Suprapubic skin (tissue), 4 donors: Measurements from ENCODE around the gene FASN.

Source experiments
- CTCF ChIP-seq, 2 donors: fragments of 200-600 bp in 1 of 2; fragments of 450-650 bp in 1 of 2; sonication (generic) in 1 of 2; IDR thresholded peaks; one replicate each; pipeline ENCODE4 v1.5.1; 2016 to 2019; ENCODE audit warnings: antibody characterized with exemption in 2 of 2, mild to moderate bottlenecking in 1 of 2, moderate library complexity in 1 of 2
- EP300 ChIP-seq: sonication (generic); formaldehyde crosslinking; IDR thresholded peaks from one replicate; pipeline ENCODE4 v1.6.1; 2017; ENCODE audit warnings: antibody characterized with exemption
- POLR2A ChIP-seq, 2 donors: fragments of 450-650 bp; IDR thresholded peaks; one replicate each; pipeline ENCODE4 v1.6.1; 2017; ENCODE audit warnings: antibody characterized with exemption in 2 of 2, mild to moderate bottlenecking in 2 of 2, moderate library complexity in 2 of 2
- POLR2AphosphoS5 ChIP-seq, 3 donors: sonication (generic); formaldehyde crosslinking; IDR thresholded peaks; one replicate each; pipeline ENCODE4 v1.6.1; 2017; ENCODE audit warnings: antibody characterized with exemption in 3 of 3

DNA sequence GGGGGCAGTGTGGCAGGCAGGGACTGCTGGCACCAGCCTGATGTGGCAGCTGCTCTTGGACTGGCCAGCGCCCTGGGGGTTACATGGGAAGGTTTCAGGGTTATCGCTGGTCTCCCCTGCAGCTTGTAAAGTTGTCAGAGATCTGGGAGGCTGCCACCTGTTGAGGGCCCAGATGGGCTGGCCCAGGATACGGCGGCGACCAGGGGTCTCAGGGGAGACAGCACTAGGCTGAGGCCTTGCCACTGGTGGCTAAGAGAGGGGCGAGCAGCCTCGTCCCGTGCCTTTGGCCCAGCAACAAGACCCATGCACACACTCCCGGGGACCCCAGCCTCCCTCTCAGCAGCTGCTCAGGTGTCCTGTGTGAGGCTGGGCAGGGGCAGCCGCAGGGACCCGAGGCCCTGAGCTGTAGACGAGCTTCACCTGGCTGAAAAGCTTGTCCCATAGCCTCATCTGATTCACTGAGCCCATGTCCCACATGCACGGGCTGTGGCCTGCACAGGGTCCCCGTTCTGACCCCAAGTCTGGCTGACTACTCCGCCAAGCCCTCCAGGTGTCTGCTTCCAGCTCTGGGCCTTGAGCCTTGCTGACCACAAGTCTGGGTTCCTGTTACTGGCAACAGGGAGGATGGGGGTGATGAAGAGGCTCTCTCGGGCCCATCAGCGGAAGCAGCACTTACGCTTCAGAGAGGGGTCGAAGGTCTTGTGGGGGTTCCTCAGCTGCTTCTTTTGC is 38.6 kb downstream of the FASN start:
- TF ChIP-seq CTCF (IDR thresholded peaks at IDR 0.05) (no peak), POLR2A (IDR thresholded peaks at IDR 0.05) (no peak), EP300 (no peak), POLR2AphosphoS5 (IDR thresholded peaks at IDR 0.05) (no peak)
